Vagina (tissue), 2 donors: Measurements from ENCODE around the gene ADARB2. TPM values are rescaled to one million over a fixed set of nuclear protein-coding genes. Genes with fewer than 3 reads are reported as not detected.
"Not testable (repeated sequence)": the region's sequence is repeated elsewhere in the genome, so short reads cannot be mapped to it uniquely, and the experiment has no call there.

Experiments
- DNase-seq, 2 donors: peaks; one replicate each; pipeline ENCODE4 v3.0.0-alpha.2; 2017; ENCODE audit errors: extremely low spot score in 2 of 2
- H3K27ac ChIP-seq: fragments of 200-600 bp; sonication (generic); one replicate; pipeline ENCODE4 v1.5.1; 2019
- H3K27me3 ChIP-seq: fragments of 200-600 bp; sonication (generic); one replicate; pipeline ENCODE4 v1.5.1; 2019
- H3K36me3 ChIP-seq, 2 donors: fragments of 200-600 bp; sonication (generic); one replicate each; pipeline ENCODE4 v1.5.1; 2017 to 2019
- H3K4me1 ChIP-seq: fragments of 200-600 bp; sonication (generic); one replicate; pipeline ENCODE4 v1.5.1; 2019
- H3K4me3 ChIP-seq, 2 donors: fragments of 200-600 bp; sonication (generic); 1 replicate in 1 of 2; 2 replicates in 1 of 2; pipeline ENCODE4 v1.5.1; 2016 to 2019
- H3K9me3 ChIP-seq: fragments of 200-600 bp; sonication (generic); one replicate; pipeline ENCODE4 v1.5.1; 2019
- POLR2A ChIP-seq, 2 donors: fragments of 450-650 bp; IDR thresholded peaks; one replicate each; pipeline ENCODE4 v1.6.1; 2017; ENCODE audit warnings: antibody characterized with exemption in 2 of 2, mild to moderate bottlenecking in 2 of 2, moderate library complexity in 2 of 2
- POLR2AphosphoS5 ChIP-seq, 2 donors: sonication (generic); formaldehyde crosslinking; IDR thresholded peaks; one replicate each; pipeline ENCODE4 v1.9.0; 2017; ENCODE audit warnings: antibody characterized with exemption in 2 of 2, mild to moderate bottlenecking in 2 of 2, low read depth in 1 of 2; ENCODE audit not compliant: insufficient read depth in 1 of 2
- intact Hi-C: fragments of 100-400 bp; cut with DNase I; formaldehyde crosslinking; loops from one replicate; pipeline ENCODE4 v1.15.1; 2023
- total RNA-seq: library from RNA; depleted of rRNA; stranded (reverse); fragments of >200 nt; gene quantifications from one replicate; pipeline ENCODE4 v1.2.3, GENCODE V29; 2016
- TF ChIP-seq, protein P1 (sequence below), 3 experiments: fragments of 450-650 bp in 2 of 3; fragments of 200-600 bp in 1 of 3; sonication (generic) in 1 of 3; IDR thresholded peaks; one replicate each; pipeline ENCODE4 v1.5.1; 2017 to 2019; ENCODE audit warnings: antibody characterized with exemption in 3 of 3, mild to moderate bottlenecking in 2 of 3, moderate library complexity in 2 of 3

The ADARB2 gene
- total RNA-seq, 1 donor from 2014 or later: 3.4 TPM

DNA sequence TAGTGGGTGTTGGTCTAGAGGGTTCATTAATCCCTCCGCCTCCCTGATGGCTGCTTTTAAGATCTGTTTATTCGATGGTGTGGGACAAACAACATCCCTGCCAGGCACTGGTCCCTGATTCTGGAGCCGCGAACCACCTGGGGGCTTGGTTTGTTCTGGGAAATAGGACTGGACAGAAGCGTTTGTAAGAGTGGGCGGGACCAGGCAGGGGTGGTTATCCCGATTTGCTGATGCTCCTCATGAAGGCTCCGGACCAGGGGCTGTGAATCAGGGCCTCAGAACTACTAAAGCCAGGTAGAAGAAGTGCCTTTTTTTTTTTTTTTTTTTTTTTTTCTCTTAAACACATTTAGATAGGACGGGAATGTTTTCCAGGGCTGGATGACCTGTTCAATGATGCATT, 407.7 kb downstream of the ADARB2 start:
- Histone ChIP-seq H3K4me1 (no peaks in the 10 kb centered on the region), H3K27ac (no peak overlapping the region), H3K9me3 (no peaks in the 10 kb centered on the region), H3K4me3 (no peak overlapping the region), H3K36me3 (no peaks in the 10 kb centered on the region), H3K27me3 (no peaks in the 10 kb centered on the region)
- TF ChIP-seq POLR2AphosphoS5 (IDR thresholded peaks at IDR 0.05; ENCODE audit: insufficient read depth in 1 of 2, low read depth in 1 of 2) (no peak), POLR2A (IDR thresholded peaks at IDR 0.05) (no peak)
- TF ChIP-seq, protein P1, sequence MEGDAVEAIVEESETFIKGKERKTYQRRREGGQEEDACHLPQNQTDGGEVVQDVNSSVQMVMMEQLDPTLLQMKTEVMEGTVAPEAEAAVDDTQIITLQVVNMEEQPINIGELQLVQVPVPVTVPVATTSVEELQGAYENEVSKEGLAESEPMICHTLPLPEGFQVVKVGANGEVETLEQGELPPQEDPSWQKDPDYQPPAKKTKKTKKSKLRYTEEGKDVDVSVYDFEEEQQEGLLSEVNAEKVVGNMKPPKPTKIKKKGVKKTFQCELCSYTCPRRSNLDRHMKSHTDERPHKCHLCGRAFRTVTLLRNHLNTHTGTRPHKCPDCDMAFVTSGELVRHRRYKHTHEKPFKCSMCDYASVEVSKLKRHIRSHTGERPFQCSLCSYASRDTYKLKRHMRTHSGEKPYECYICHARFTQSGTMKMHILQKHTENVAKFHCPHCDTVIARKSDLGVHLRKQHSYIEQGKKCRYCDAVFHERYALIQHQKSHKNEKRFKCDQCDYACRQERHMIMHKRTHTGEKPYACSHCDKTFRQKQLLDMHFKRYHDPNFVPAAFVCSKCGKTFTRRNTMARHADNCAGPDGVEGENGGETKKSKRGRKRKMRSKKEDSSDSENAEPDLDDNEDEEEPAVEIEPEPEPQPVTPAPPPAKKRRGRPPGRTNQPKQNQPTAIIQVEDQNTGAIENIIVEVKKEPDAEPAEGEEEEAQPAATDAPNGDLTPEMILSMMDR (IDR thresholded peaks at IDR 0.05): no peak
- intact Hi-C loops: no loop called here
- DNase-seq: no peak

DNA sequence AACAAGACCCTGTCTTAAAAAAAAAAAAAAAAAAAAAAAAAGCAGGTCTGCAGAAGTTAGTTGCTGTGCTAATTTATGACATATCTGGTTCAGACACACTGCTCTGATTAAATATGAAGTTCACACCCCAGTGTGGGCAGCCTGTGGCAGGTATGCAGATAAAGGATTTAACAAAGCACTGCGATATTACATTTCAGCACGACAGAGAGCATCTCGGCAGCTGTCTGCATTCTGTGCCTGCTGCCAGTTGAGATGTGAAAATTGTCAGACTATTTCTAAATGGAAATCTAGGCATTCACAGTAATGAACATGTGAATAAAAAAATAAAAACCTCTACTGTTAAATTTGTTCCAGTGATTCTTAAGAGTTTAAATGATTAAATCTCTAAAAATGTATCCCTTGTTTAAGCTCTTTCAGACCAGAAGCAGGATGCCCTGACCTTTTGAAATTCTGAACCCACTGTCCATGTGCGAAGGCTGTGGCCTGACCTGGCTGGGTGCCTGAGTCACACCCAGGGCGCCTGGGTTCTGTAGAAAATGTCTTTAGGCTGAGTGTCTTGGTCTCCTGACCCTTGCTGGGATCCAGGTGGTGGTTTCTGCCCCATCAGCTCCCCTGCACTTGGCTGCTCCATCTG, 408.2 kb downstream of the ADARB2 start:
- H3K36me3 ChIP-seq: no peaks in the 10 kb centered on the region

DNA sequence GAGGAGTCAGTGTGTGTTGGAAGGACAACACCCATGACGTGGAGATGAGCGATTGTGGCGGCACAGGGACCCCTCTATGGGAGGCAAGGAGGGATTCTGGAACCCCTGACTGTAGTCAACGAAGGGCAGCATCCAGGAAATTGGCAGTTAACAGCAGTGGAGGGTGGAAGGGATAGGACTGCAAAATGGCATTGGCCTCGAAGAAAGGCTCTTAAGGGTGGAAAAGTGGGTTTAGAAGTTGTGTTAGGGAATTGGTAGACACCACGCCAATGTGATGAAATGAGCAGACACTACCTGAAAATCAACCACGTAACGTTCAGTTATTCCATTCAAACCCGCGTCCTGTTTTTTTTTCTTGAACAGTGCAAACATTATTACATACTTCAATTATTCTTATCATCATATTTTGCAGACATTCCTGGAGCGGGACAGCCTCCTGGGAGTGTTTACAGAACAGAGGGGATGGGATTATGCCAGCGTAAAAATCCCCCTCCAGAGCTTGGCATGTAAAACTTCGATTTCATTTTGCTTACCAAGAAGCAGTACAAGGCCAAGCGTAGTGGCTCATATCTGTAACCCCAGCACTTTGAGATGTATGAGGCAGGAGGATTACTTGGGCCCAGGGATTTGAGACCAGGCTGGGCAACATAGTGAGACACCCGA, 409.0 kb downstream of the ADARB2 start:
- no peaks in the 10 kb centered on the region for H3K4me1 ChIP-seq

More for the DNA sequence above, 408.2 kb downstream of the ADARB2 start:
- no peak overlapping the region for H3K27ac ChIP-seq
- no peak for DNase-seq
- no peaks in the 10 kb centered on the region for H3K4me1 ChIP-seq
- H3K9me3 ChIP-seq: no peaks in the 10 kb centered on the region
- intact Hi-C loops: no loop called here
- TF ChIP-seq, protein P1 (IDR thresholded peaks at IDR 0.05): no peak
- TF ChIP-seq POLR2A (IDR thresholded peaks at IDR 0.05): no peak
- no peak for TF ChIP-seq POLR2AphosphoS5 (IDR thresholded peaks at IDR 0.05; ENCODE audit: insufficient read depth in 1 of 2, low read depth in 1 of 2)
- no peaks in the 10 kb centered on the region for H3K27me3 ChIP-seq
- H3K4me3 ChIP-seq: no peak overlapping the region

DNA sequence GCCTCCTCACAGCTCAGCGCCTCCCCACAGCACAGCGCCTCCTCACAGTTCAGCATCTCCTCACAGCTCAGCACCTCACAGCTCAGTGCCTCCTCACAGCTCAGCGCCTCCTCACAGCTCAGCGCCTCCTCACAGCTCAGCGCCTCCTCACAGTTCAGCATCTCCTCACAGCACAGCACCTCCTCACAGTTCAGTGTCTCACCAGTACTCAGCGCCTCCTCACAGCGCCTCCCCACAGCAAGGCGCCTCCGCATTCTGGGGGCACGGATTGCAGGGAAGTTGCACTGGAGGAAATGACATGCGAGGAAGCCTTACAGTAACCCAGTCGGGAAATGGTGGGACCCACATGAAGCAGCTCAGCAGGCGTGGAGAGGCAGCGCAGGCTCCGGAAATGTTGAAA, 409.6 kb downstream of the ADARB2 start:
- Histone ChIP-seq H3K27ac (no peak overlapping the region), H3K36me3 (no peaks in the 10 kb centered on the region), H3K4me3 (no peak overlapping the region), H3K9me3 (no peaks in the 10 kb centered on the region), H3K4me1 (no peaks in the 10 kb centered on the region), H3K27me3 (no peaks in the 10 kb centered on the region)
- intact Hi-C loops: no loop called here
- no peak for DNase-seq
- TF ChIP-seq POLR2A (IDR thresholded peaks at IDR 0.05) (no peak), POLR2AphosphoS5 (IDR thresholded peaks at IDR 0.05; ENCODE audit: insufficient read depth in 1 of 2, low read depth in 1 of 2) (no peak)
- TF ChIP-seq, protein P1 (IDR thresholded peaks at IDR 0.05): no peak

More for the DNA sequence above, 409.0 kb downstream of the ADARB2 start:
- no peak overlapping the region for H3K4me3 ChIP-seq
- H3K36me3 ChIP-seq: no peaks in the 10 kb centered on the region
- intact Hi-C loops: no loop called here
- no peaks in the 10 kb centered on the region for H3K27me3 ChIP-seq
- DNase-seq: no peak
- no peak overlapping the region for H3K27ac ChIP-seq
- no peaks in the 10 kb centered on the region for H3K9me3 ChIP-seq
- TF ChIP-seq POLR2AphosphoS5 (IDR thresholded peaks at IDR 0.05; ENCODE audit: insufficient read depth in 1 of 2, low read depth in 1 of 2): no peak

DNA sequence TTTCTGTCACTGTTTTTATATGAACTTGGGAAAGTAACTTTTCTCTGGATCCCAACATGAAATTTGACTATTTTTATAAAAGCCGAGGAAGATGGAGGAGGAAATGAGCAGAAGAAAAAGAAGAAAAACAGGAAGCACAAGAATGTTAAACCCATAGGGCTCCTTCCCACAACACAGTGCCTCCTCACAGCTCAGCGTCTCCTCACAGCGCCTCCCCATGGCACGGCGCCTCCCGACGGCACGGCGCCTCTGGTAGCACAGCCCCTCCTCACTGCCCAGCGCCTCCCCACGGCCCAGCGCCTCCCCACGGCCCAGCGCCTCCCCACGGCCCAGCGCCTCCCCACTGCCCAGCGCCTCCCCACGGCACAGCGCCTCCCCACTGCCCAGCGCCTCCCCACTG, 410.8 kb downstream of the ADARB2 start:
- H3K9me3 ChIP-seq, H3K27ac ChIP-seq, intact Hi-C loops, H3K4me3 ChIP-seq, H3K4me1 ChIP-seq, DNase-seq, H3K27me3 ChIP-seq, H3K36me3 ChIP-seq: not testable (repeated sequence)

DNA sequence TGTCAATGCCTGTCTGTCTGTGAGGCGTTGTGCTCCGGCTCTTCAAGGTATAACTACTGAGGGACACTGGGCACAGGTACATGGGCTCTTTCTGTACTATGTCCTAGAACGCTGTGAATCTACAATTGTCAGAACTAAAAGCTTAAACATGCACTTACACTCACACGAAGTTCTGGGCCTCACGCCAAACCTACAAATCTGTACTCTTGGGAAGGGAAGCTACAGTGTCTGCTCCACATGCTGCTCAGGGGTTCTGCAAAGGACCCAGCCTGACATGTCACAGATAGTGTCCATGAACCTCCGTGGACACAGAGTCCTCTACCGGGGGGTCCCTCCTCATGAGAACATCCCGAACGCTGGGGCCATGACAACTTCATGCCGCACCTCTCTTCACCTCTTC, 412.4 kb downstream of the ADARB2 start:
- Histone ChIP-seq H3K4me3 (no peak overlapping the region), H3K4me1 (no peaks in the 10 kb centered on the region), H3K27ac (no peak overlapping the region), H3K27me3 (no peaks in the 10 kb centered on the region), H3K9me3 (no peaks in the 10 kb centered on the region), H3K36me3 (no peaks in the 10 kb centered on the region)
- TF ChIP-seq, protein P1 (IDR thresholded peaks at IDR 0.05): no peak
- no peak for TF ChIP-seq POLR2A (IDR thresholded peaks at IDR 0.05)
- no peak for TF ChIP-seq POLR2AphosphoS5 (IDR thresholded peaks at IDR 0.05; ENCODE audit: insufficient read depth in 1 of 2, low read depth in 1 of 2)
- DNase-seq: no peak
- intact Hi-C loops: no loop called here
